Esophagus muscularis mucosa (tissue), 4 donors: ENCODE measurements around the gene ZNF576. TPM values are rescaled to one million over a fixed set of nuclear protein-coding genes. Genes with fewer than 3 reads are reported as not detected.

Experiments used
- DNase-seq: peaks from one replicate; pipeline ENCODE4 v3.0.0-alpha.2; 2017; ENCODE audit errors: extremely low spot score
- H3K27ac ChIP-seq, 4 donors: fragments of 200-600 bp; sonication (generic); replicated peaks in 1 of 4; 1 replicate in 3 of 4; 2 replicates in 1 of 4; pipeline ENCODE4 v1.5.1; 2016 to 2019; ENCODE audit warnings: mild to moderate bottlenecking in 1 of 4
- H3K27me3 ChIP-seq, 4 donors: fragments of 200-600 bp; sonication (generic); one replicate each; pipeline versions ENCODE4 v1.5.1 to v1.6.0; 2016 to 2019
- H3K36me3 ChIP-seq, 4 donors: fragments of 200-600 bp; sonication (generic); one replicate each; pipeline ENCODE4 v1.5.1; 2016 to 2019
- H3K4me1 ChIP-seq, 4 donors: fragments of 200-600 bp; sonication (generic); one replicate each; pipeline ENCODE4 v1.5.1; 2016 to 2019
- H3K4me3 ChIP-seq, 4 donors: fragments of 200-600 bp; sonication (generic); 1 replicate in 2 of 4; 2 replicates in 2 of 4; pipeline ENCODE4 v1.5.1; 2016 to 2019; ENCODE audit warnings: mild to moderate bottlenecking in 4 of 4, moderate library complexity in 1 of 4
- H3K9me3 ChIP-seq, 4 donors: fragments of 200-600 bp; sonication (generic); 1 replicate in 3 of 4; 2 replicates in 1 of 4; pipeline ENCODE4 v1.5.1; 2016 to 2019
- EP300 ChIP-seq: sonication (generic); formaldehyde crosslinking; IDR thresholded peaks from one replicate; pipeline ENCODE4 v1.6.1; 2017; ENCODE audit warnings: antibody characterized with exemption
- POLR2A ChIP-seq: fragments of 450-650 bp; IDR thresholded peaks from one replicate; pipeline ENCODE4 v1.6.1; 2017; ENCODE audit warnings: antibody characterized with exemption, moderate library complexity, mild to moderate bottlenecking, low read depth
- POLR2AphosphoS5 ChIP-seq, 2 donors: sonication (generic); formaldehyde crosslinking; IDR thresholded peaks; one replicate each; pipeline ENCODE4 v1.6.1; 2017; ENCODE audit warnings: antibody characterized with exemption in 2 of 2
- WGBS: methylation state at CpG from one replicate; pipeline ENCODE4 v1.1.5; 2018; 5-methylcytosine and 5-hydroxymethylcytosine counted together
- intact Hi-C: fragments of 100-400 bp; cut with DNase I; formaldehyde crosslinking; loops from one replicate; pipeline ENCODE4 v1.15.1; 2023
- total RNA-seq, 4 donors: library from RNA; depleted of rRNA; stranded (reverse); fragments of >200 nt; gene quantifications; one replicate each; pipeline versions ENCODE4 v1.1.0 to v1.2.1, GENCODE V29; 2016
- TF ChIP-seq, protein P1 (sequence below), 3 experiments: fragments of 200-600 bp in 2 of 3; fragments of 450-650 bp in 1 of 3; sonication (generic) in 2 of 3; IDR thresholded peaks; one replicate each; pipeline ENCODE4 v1.5.1; 2017 to 2019; ENCODE audit warnings: antibody characterized with exemption in 3 of 3, mild to moderate bottlenecking in 2 of 3, moderate library complexity in 1 of 3

The ZNF576 gene
- total RNA-seq, 4 donors from 2014 or later, result 10.0 to 18.6 (median 16.6) TPM

DNA sequence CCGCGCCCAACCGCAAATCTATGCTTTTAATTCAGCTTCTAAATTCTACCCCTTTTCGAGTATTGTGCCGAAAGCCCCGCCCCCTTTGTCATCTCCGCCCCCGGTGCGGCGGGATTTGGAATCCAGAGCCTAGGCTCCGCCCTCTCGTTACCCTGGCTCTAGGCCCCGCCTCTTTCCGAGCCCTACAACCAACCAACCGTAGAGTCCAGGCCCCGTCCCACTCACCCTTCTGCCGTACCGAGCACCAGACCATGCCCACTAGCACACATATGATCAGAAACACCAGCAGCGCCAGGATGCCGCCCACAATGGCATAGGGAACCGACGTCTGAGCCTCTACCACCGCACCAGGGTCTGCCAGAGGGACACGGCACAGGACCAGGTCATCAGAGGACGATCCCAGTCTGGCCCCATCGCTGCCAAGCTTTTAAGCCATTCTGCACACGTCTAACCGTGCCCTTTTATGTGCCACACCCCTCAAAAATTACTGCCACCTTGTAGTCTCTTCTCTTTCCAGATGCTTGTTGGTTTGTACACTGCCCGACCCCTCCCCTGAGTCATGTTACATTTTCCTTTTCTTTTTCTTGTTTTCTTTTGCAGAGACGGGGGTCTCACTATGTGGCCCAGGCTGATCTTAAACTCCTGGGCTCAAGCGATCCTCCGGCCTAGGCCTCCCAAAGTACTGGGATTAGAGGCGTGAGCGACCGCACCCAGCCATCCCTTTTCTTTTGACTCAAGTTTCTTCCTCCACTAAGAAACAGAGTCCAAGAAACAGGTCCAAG lies 27.7 kb downstream of the ZNF576 start:
- DNase-seq, result no peak
- H3K36me3 ChIP-seq, result peaks cover 0 to 35% (median 11%) of the 10 kb centered on the region in 4 donors
- intact Hi-C loops, result no loop called here
- no peak overlapping the region for H3K27ac ChIP-seq
- WGBS, result 89% methylated on average over 33 of the region's 35 CpGs
- no peaks in the 10 kb centered on the region for H3K27me3 ChIP-seq
- H3K4me3 ChIP-seq, result no peak overlapping the region
- H3K4me1 ChIP-seq, result peaks cover 8 to 13% (median 9%) of the 10 kb centered on the region in 4 donors
- TF ChIP-seq EP300, result no peak
- no peak for TF ChIP-seq POLR2AphosphoS5 (IDR thresholded peaks at IDR 0.05)
- TF ChIP-seq, protein P1, sequence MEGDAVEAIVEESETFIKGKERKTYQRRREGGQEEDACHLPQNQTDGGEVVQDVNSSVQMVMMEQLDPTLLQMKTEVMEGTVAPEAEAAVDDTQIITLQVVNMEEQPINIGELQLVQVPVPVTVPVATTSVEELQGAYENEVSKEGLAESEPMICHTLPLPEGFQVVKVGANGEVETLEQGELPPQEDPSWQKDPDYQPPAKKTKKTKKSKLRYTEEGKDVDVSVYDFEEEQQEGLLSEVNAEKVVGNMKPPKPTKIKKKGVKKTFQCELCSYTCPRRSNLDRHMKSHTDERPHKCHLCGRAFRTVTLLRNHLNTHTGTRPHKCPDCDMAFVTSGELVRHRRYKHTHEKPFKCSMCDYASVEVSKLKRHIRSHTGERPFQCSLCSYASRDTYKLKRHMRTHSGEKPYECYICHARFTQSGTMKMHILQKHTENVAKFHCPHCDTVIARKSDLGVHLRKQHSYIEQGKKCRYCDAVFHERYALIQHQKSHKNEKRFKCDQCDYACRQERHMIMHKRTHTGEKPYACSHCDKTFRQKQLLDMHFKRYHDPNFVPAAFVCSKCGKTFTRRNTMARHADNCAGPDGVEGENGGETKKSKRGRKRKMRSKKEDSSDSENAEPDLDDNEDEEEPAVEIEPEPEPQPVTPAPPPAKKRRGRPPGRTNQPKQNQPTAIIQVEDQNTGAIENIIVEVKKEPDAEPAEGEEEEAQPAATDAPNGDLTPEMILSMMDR (IDR thresholded peaks at IDR 0.05), result no peak
- no peak for TF ChIP-seq POLR2A
- H3K9me3 ChIP-seq, result no peaks in the 10 kb centered on the region

DNA sequence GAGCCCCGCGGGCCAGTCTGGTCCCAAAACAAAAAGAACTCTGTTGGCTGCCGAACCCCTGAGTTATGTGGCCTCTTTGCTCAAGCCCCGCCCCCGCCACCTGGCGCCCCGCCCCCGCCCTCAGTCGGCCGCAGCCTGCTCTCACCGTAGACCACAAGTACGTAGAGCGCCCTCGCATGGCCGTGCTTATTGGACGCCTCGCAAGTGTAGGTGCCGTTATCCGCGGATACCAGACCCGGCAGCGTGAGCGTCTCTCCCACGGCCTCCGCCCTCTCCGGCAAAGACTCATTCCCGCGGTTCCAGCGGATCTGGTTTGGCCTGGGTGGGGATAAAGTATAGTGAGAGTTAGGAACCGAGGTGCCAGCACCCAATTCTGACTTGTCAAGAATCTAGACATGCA lies 28.5 kb downstream of the ZNF576 start:
- intact Hi-C loops, result no loop called here
- H3K9me3 ChIP-seq, result no peaks in the 10 kb centered on the region
- peaks cover 0 to 35% (median 11%) of the 10 kb centered on the region in 4 donors for H3K36me3 ChIP-seq
- H3K4me3 ChIP-seq, result no peak overlapping the region
- no peak overlapping the region for H3K27ac ChIP-seq
- H3K4me1 ChIP-seq, result peaks cover 7 to 11% (median 7%) of the 10 kb centered on the region in 4 donors
- WGBS, result 53% methylated on average over 12 of the region's 30 CpGs
- no peak for DNase-seq
- TF ChIP-seq POLR2AphosphoS5 (IDR thresholded peaks at IDR 0.05) (no peak), EP300 (no peak), POLR2A (no peak)
- TF ChIP-seq, protein P1 (IDR thresholded peaks at IDR 0.05), result no peak
- no peaks in the 10 kb centered on the region for H3K27me3 ChIP-seq

GRCh38 chr19:43625918-43626579 lies 29.7 kb downstream of the ZNF576 start:
- Histone ChIP-seq H3K4me1 (peaks cover 0 to under 1% (median 0%) of the 10 kb centered on the region in 4 donors), H3K27me3 (no peaks in the 10 kb centered on the region), H3K36me3 (peaks cover 0 to 35% (median 11%) of the 10 kb centered on the region in 4 donors), H3K9me3 (no peaks in the 10 kb centered on the region), H3K4me3 (no peak overlapping the region), H3K27ac (no peak overlapping the region)
- intact Hi-C loops, result no loop called here
- no peak for DNase-seq
- TF ChIP-seq, protein P1 (IDR thresholded peaks at IDR 0.05), result no peak
- TF ChIP-seq POLR2A (no peak), POLR2AphosphoS5 (IDR thresholded peaks at IDR 0.05) (no peak), EP300 (no peak)
- WGBS, result 81% methylated on average over 30 of the region's 32 CpGs

DNA sequence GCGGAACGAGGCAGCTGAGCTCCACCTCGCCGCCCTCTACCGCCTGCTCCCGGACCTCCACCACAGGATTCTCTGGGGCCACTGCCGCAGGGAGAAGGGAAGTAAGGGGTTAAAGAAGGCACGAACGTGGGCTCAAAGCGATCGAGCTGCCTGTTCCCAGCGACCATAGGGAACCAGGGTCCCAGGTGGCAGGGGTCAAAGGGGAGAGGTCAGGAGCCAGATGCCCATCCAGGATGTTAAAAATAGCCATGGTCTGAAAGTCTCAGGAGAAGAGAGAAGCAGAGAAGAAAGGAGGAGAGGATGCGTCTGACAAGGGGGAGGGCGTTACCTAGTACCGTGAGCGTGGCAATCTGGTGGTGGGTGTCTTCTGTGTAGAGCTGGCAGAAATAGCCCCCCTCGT lies 30.4 kb downstream of the ZNF576 start:
- DNase-seq, result no peak
- no peak overlapping the region for H3K27ac ChIP-seq

More for the DNA sequence above, 30.4 kb downstream of the ZNF576 start:
- no peaks in the 10 kb centered on the region for H3K4me1 ChIP-seq
- WGBS, result 68% methylated on average over 17 of the region's 17 CpGs
- intact Hi-C loops, result no loop called here
- H3K27me3 ChIP-seq, result no peaks in the 10 kb centered on the region
- H3K36me3 ChIP-seq, result peaks cover 0 to 35% (median 11%) of the 10 kb centered on the region in 4 donors
- no peak for TF ChIP-seq EP300
- TF ChIP-seq, protein P1 (IDR thresholded peaks at IDR 0.05), result no peak
- H3K4me3 ChIP-seq, result no peak overlapping the region
- H3K9me3 ChIP-seq, result no peaks in the 10 kb centered on the region
